Suprapubic skin (tissue), 4 donors: ENCODE measurements around the gene RPL28. TPM values are rescaled to one million over a fixed set of nuclear protein-coding genes. Genes with fewer than 3 reads are reported as not detected.

Experiments
- DNase-seq, 2 donors: peaks; one replicate each; pipeline ENCODE4 v3.0.0-alpha.2; 2019; ENCODE audit warnings: low spot score in 2 of 2
- H3K27ac ChIP-seq: fragments of 200-600 bp; sonication (generic); one replicate; pipeline ENCODE4 v1.5.1; 2019
- H3K27me3 ChIP-seq: fragments of 200-600 bp; sonication (generic); one replicate; pipeline ENCODE4 v1.5.1; 2019
- H3K36me3 ChIP-seq: fragments of 200-600 bp; sonication (generic); one replicate; pipeline ENCODE4 v1.5.1; 2019
- H3K4me1 ChIP-seq: fragments of 200-600 bp; sonication (generic); one replicate; pipeline ENCODE4 v1.5.1; 2019
- H3K4me3 ChIP-seq: fragments of 200-600 bp; sonication (generic); one replicate; pipeline ENCODE4 v1.5.1; 2019; ENCODE audit warnings: mild to moderate bottlenecking
- H3K9me3 ChIP-seq: fragments of 200-600 bp; sonication (generic); one replicate; pipeline ENCODE4 v1.5.1; 2019
- EP300 ChIP-seq: sonication (generic); formaldehyde crosslinking; IDR thresholded peaks from one replicate; pipeline ENCODE4 v1.6.1; 2017; ENCODE audit warnings: antibody characterized with exemption
- POLR2A ChIP-seq, 2 donors: fragments of 450-650 bp; IDR thresholded peaks; one replicate each; pipeline ENCODE4 v1.6.1; 2017; ENCODE audit warnings: antibody characterized with exemption in 2 of 2, mild to moderate bottlenecking in 2 of 2, moderate library complexity in 2 of 2
- POLR2AphosphoS5 ChIP-seq, 3 donors: sonication (generic); formaldehyde crosslinking; IDR thresholded peaks; one replicate each; pipeline ENCODE4 v1.6.1; 2017; ENCODE audit warnings: antibody characterized with exemption in 3 of 3
- WGBS: methylation state at CpG from one replicate; pipeline ENCODE4 v1.1.5; 2018; 5-methylcytosine and 5-hydroxymethylcytosine counted together
- total RNA-seq, 4 donors: library from RNA; depleted of rRNA; stranded (reverse); fragments of >200 nt; gene quantifications; one replicate each; pipeline ENCODE4 v1.1.0, GENCODE V29; 2016
- TF ChIP-seq, protein P1 (sequence below), 2 donors: fragments of 200-600 bp in 1 of 2; fragments of 450-650 bp in 1 of 2; sonication (generic) in 1 of 2; IDR thresholded peaks; one replicate each; pipeline ENCODE4 v1.5.1; 2016 to 2019; ENCODE audit warnings: antibody characterized with exemption in 2 of 2, mild to moderate bottlenecking in 1 of 2, moderate library complexity in 1 of 2

The RPL28 gene
- total RNA-seq, 4 donors from 2014 or later: 605 to 767 (median 714) TPM

DNA sequence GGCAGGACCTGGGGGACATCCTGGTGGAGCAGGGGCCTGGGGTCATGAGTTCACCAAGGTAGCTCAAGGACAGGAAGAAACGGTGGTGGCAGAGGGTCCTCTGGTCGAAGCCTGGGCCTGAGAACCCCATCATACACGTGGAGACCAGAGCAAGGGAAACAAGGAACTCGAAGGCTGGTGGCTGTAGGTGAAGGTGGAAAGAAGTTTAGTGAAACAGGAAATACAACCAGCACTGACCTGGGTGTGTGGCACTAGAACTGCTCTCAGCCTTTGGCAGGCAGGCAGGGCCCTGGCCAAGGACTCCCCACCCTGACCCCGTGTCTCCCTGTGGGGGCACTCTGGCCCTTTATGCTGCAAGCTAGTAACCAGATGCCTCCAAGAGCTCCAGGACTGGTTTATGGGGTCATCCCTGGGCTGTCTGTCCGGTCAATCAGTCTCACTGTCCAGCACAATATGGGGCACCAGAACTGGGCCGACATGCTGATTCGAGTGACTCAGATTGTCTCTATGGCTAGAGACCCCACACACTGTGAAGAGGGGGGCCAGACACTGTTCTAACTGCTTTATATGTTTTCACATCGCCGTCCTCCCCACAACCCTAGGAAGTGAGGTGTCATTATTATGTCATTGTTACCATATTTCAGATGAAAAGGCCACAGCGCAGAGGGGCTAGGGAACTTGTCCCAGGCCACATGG is 35.0 kb upstream of the RPL28 start:
- Histone ChIP-seq H3K9me3 (no peaks in the 10 kb centered on the region), H3K4me1 (peaks cover 29% of the 10 kb centered on the region), H3K27ac (no peak overlapping the region), H3K4me3 (no peak overlapping the region), H3K36me3 (peaks cover 10% of the 10 kb centered on the region), H3K27me3 (peaks cover 38% of the 10 kb centered on the region)
- no peak for TF ChIP-seq POLR2A (IDR thresholded peaks at IDR 0.05)
- TF ChIP-seq, protein P1, sequence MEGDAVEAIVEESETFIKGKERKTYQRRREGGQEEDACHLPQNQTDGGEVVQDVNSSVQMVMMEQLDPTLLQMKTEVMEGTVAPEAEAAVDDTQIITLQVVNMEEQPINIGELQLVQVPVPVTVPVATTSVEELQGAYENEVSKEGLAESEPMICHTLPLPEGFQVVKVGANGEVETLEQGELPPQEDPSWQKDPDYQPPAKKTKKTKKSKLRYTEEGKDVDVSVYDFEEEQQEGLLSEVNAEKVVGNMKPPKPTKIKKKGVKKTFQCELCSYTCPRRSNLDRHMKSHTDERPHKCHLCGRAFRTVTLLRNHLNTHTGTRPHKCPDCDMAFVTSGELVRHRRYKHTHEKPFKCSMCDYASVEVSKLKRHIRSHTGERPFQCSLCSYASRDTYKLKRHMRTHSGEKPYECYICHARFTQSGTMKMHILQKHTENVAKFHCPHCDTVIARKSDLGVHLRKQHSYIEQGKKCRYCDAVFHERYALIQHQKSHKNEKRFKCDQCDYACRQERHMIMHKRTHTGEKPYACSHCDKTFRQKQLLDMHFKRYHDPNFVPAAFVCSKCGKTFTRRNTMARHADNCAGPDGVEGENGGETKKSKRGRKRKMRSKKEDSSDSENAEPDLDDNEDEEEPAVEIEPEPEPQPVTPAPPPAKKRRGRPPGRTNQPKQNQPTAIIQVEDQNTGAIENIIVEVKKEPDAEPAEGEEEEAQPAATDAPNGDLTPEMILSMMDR (IDR thresholded peaks at IDR 0.05): no peak
- no peak for TF ChIP-seq POLR2AphosphoS5 (IDR thresholded peaks at IDR 0.05)
- TF ChIP-seq EP300: no peak
- peak in 1 of 2 donors; percentile 56 for DNase-seq
- WGBS: 74% methylated on average over 11 of the region's 11 CpGs

DNA sequence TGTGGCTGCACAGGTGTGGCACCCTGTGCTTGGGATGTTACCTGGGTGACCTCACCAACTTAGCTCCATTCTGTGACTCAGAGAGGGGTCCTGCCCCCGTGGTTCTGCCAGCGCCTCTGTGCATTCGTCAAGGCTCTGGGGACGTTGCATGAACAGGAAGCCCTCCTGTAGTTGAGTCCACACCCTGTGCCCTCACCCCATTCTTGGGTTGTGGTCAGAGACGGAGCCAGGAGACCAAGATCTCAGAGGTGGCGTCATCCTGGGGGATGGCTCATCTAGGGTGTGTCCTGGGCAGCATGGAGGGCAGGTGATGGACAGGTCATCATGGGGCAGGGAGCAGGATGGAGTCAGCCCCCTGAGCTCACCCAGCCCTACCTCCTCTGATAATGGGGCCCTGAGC is 33.7 kb upstream of the RPL28 start:
- Histone ChIP-seq H3K27ac (no peak overlapping the region), H3K27me3 (peaks cover 48% of the 10 kb centered on the region), H3K9me3 (no peaks in the 10 kb centered on the region), H3K4me1 (peaks cover 25% of the 10 kb centered on the region), H3K36me3 (peaks cover 5% of the 10 kb centered on the region), H3K4me3 (no peak overlapping the region)
- TF ChIP-seq POLR2AphosphoS5 (IDR thresholded peaks at IDR 0.05): no peak
- no peak for TF ChIP-seq POLR2A (IDR thresholded peaks at IDR 0.05)
- TF ChIP-seq, protein P1 (IDR thresholded peaks at IDR 0.05): no peak
- TF ChIP-seq EP300: no peak
- no peak for DNase-seq
- 77% methylated on average over 2 of the region's 6 CpGs for WGBS

DNA sequence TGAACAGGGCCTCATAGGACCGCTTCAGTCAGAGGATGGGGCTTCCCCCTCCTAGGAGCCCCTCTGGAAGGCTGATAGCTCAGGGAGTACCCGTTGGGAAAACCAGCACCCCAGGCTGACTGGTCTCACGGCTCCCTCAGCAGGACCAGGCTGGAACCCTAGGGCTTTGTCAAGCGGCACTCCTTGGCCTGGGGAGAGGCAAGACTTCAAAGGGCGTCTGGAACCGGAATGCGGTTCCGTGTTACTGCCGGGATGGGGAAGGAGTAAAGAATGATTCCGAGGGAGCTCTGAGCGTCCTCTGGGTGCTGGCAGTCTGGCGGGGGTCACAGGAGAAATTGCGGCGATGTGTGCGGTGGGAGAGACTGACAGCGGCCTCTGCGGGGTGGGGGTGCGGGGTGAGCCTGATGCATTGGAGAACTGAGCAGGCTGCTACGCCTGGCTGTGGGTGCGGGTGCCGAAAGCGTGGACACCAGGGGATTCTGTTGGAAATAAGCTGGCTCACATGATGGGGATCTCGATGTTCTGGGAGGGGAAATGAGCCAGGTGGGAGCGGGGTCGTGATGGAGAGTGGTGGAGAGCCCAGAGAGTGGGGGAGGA is 33.1 kb upstream of the RPL28 start:
- no peak for DNase-seq
- H3K9me3 ChIP-seq: no peaks in the 10 kb centered on the region
- H3K4me3 ChIP-seq: no peak overlapping the region
- H3K4me1 ChIP-seq: peaks cover 25% of the 10 kb centered on the region
- H3K27me3 ChIP-seq: peaks cover 49% of the 10 kb centered on the region
- H3K27ac ChIP-seq: no peak overlapping the region
- 71% methylated on average over 22 of the region's 25 CpGs for WGBS
- TF ChIP-seq EP300 (no peak), POLR2AphosphoS5 (IDR thresholded peaks at IDR 0.05) (no peak), POLR2A (IDR thresholded peaks at IDR 0.05) (no peak)
- TF ChIP-seq, protein P1 (IDR thresholded peaks at IDR 0.05): no peak
- no peaks in the 10 kb centered on the region for H3K36me3 ChIP-seq

DNA sequence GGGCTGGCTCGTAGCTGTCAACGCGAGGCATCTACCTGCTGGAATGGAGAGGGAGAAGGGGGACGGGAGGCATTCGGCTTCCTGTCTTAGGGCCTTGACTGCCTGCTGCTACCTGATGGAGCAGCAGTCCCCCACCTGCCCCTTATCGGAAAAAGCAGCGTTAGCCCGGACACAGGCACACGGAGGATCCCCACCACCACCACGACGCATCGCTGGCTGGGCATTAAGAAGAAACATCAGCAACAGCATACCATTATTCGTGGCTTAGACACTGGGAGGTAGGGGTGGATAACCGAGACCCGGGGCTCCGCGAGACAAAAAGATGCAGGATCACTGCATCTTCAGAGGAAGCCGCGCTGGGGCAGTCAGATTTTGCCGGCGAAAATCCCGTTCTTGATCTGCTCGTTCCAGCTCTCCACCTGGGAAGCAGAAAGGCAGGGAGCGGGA is 32.4 kb upstream of the RPL28 start:
- Histone ChIP-seq H3K36me3 (no peaks in the 10 kb centered on the region), H3K27ac (no peak overlapping the region), H3K9me3 (no peaks in the 10 kb centered on the region), H3K4me1 (peaks cover 25% of the 10 kb centered on the region), H3K4me3 (peak overlapping the region; percentile 46), H3K27me3 (peaks cover 49% of the 10 kb centered on the region)
- DNase-seq: no peak
- no peak for TF ChIP-seq POLR2AphosphoS5 (IDR thresholded peaks at IDR 0.05)
- WGBS: 27% methylated on average over 15 of the region's 24 CpGs

DNA sequence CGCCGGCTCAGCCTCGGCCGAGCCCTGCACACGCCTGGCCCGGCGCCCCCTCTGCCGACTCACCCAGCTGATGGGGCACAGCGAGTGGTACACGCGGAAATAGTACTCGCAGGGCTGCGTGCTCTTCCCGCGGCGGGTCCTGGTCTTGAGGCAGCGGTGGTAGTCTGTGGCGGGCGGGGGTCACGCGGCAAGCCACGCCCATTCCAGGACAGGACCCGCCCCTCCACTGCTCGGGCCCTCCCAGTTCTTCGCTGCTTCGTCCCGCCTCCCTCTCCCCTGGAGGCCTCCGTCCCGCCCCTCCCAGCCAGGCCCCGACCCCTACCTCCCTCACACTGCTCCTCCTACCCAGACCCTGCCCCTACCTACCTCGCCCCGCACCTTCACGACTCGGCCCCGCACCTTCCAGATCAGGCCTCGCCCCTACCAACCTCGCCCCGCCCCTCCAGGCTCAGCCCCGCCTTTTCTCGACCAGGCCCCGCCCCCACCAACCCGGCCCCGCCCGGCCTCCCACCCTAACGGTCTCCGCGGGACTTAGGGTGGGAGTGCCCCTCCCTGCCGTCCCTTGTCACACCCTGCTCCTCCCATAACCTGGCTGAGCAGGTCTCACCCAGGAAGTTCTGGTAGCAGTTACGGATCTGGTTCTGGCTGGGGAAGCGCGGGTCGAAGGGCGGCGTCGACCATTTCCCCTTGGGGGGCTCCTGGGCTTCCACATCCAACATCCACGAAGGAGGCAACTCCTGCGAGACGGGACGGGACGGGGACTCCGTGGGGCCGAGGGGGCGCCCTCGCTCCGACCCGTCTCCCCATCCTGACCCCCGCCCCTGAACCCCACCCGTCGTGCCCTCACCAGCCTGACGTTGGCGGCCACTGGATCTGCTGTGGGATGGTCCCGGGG is 31.7 kb upstream of the RPL28 start:
- TF ChIP-seq, protein P1 (IDR thresholded peaks at IDR 0.05): no peak
- TF ChIP-seq POLR2A (IDR thresholded peaks at IDR 0.05): no peak
- TF ChIP-seq POLR2AphosphoS5 (IDR thresholded peaks at IDR 0.05): no peak
- TF ChIP-seq EP300: no peak
- H3K27ac ChIP-seq: no peak overlapping the region
- peaks cover 25% of the 10 kb centered on the region for H3K4me1 ChIP-seq
- no peaks in the 10 kb centered on the region for H3K9me3 ChIP-seq
- H3K4me3 ChIP-seq: peak overlapping the region; percentile 46
- H3K36me3 ChIP-seq: no peaks in the 10 kb centered on the region
- 1% methylated on average over 14 of the region's 72 CpGs for WGBS
- peak in 1 of 2 donors; percentile 70 for DNase-seq
- H3K27me3 ChIP-seq: peaks cover 49% of the 10 kb centered on the region
